Cardiac fibroblast (primary cell): Measurements from ENCODE around the gene OR1L6.

ENCODE experiments used
- DNase-seq, 2 donors: peaks; one replicate each; pipeline versions ENCODE4 v3.0.0 to v3.0.0-alpha.2; 2010; ENCODE audit warnings: low read depth in 2 of 2
- H3K4me3 ChIP-seq, 2 donors: replicated peaks in 1 of 2; 1 replicate in 1 of 2; 2 replicates in 1 of 2; pipeline ENCODE4 v1.5.1; 2011; ENCODE audit warnings: low read depth in 2 of 2, low read length in 2 of 2, mild to moderate bottlenecking in 2 of 2, moderate library complexity in 1 of 2
- TF ChIP-seq, protein P1 (sequence below): IDR thresholded peaks from one replicate; pipeline ENCODE4 v1.5.1; 2011; ENCODE audit warnings: low read depth, mild to moderate bottlenecking, low read length, inconsistent platforms

The OR1L6 gene

DNA sequence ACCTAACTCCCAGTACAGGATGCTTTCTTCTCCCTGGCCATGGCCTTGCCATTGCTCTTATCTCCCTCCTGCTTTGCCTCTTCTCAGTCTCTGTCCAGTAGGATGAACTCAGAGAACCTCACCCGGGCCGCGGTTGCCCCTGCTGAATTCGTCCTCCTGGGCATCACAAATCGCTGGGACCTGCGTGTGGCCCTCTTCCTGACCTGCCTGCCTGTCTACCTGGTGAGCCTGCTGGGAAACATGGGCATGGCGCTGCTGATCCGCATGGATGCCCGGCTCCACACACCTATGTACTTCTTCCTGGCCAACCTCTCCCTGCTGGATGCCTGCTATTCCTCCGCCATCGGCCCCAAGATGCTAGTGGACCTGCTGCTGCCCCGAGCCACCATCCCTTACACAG, 46.7 kb downstream of the OR1L6 start, which contains the start of gene OR5C1:
Gene OR5C1, plus strand, starts transcription at position 103 of the 400 bp plus-strand sequence. Its CDS starts 0 bp downstream, at position 103.
- TF ChIP-seq, protein P1, sequence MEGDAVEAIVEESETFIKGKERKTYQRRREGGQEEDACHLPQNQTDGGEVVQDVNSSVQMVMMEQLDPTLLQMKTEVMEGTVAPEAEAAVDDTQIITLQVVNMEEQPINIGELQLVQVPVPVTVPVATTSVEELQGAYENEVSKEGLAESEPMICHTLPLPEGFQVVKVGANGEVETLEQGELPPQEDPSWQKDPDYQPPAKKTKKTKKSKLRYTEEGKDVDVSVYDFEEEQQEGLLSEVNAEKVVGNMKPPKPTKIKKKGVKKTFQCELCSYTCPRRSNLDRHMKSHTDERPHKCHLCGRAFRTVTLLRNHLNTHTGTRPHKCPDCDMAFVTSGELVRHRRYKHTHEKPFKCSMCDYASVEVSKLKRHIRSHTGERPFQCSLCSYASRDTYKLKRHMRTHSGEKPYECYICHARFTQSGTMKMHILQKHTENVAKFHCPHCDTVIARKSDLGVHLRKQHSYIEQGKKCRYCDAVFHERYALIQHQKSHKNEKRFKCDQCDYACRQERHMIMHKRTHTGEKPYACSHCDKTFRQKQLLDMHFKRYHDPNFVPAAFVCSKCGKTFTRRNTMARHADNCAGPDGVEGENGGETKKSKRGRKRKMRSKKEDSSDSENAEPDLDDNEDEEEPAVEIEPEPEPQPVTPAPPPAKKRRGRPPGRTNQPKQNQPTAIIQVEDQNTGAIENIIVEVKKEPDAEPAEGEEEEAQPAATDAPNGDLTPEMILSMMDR = no peak
- no peak within 1 kb of the TSS for H3K4me3 ChIP-seq
- DNase-seq = no peak

DNA sequence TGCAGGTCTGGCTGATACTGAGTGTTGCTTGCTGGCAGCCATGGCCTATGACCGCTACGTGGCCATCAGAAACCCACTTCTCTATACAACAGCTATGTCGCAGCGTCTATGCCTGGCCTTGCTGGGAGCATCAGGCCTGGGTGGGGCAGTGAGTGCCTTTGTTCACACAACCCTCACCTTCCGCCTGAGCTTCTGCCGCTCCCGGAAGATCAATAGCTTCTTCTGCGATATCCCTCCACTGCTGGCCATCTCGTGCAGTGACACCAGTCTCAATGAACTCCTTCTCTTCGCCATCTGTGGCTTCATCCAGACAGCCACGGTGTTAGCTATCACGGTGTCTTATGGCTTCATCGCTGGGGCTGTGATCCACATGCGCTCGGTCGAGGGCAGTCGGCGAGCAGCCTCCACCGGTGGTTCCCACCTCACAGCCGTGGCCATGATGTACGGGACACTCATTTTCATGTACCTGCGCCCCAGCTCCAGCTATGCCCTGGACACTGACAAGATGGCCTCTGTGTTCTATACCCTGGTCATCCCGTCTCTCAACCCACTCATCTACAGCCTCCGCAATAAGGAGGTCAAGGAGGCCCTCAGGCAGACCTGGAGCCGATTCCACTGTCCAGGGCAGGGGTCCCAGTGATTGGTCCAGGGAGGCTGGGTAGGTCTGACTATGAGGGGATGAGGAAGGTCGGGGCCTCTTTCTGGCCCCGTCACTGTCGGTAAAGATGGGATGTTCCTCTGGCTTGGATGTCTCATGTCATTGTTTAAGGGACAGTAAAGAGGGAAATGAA, 47.3 kb downstream of the OR1L6 start:
- H3K4me3 ChIP-seq = no peak overlapping the region
- no peak for DNase-seq
- TF ChIP-seq, protein P1 = no peak

DNA sequence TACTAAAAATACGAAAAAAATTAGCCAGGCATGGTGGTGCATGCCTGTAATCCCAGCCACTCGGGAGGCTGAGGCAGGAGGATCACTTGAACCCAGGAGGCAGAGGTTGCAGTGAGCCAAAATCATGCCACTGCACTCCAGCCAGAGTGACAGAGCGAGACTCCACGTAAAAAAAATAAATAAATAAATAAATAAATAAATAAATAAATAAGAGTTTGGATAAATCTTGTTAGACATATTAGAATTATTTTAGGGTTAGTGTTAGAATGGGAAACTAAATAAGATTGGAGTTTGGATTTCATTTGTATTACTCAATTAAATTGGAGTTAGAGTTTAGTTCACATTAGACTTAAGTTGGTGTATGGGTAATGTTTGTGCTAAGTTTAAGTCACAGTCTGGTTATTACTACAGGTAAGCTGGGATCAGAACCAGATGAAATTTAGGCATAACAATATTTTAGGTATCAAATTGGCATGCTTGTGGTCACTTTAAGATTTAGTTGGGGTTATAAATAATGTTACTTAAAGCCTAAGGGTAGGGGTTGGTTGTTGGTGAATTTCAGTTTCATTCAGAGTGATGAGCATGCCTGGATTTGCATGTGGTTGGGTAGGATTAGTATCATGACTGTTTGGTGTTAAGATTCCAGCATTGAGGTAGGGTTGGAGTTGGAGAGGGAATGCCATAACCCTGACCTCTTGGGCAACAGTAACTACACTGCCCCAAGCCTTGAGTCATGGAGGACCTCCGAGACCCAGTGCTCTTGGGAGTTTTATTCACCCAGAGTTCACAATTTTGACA, 50.0 kb downstream of the OR1L6 start:
- TF ChIP-seq, protein P1 = no peak
- DNase-seq = no peak
- no peak overlapping the region for H3K4me3 ChIP-seq

DNA sequence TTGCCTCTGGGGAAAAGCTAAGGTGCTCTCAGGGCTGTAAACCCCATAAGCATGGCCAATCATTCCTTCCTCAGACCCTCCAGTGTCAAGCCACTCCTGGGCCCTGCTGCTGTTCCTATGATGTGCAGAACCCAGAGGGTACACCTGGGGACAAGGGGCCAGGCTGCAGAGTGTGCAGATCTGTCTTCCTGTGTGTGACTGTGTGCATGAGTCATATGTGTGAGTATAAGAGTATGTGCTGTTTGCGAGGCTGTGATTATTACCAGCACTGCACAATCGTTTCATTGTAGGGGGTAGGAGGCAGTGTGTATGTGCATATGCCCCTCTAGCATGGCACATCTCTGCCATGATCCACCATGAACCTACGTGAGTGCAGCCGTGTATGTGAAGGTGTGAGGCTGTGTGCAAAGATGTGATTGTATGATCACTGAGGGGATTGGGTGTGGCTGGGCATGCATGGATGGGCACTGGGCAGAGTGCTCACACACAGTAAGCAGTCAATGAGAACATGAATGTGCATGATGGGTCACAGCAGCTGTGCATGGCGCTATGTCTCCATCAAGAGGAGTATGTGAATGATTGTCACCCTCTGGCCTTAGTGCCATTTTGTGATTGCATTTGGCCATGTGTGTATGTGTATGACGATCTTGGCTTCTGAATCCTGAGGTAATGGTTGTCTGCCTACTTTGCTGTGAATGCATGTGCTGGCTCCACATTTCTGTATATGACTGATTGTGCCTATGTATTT, 55.4 kb downstream of the OR1L6 start:
- no peak for DNase-seq
- no peak overlapping the region for H3K4me3 ChIP-seq
- TF ChIP-seq, protein P1 = no peak
